NCI-H510A treated with DMSO at 0.1 percent for 48 hours (cell line): Measurements from ENCODE around the gene S100G.
"Not testable (repeated sequence)": the region's sequence is repeated elsewhere in the genome, so short reads cannot be mapped to it uniquely, and the experiment has no call there.

ENCODE experiments used
- DNase-seq: peaks from one replicate; lab custom pipeline; 2025; lab: John Stamatoyannopoulos, UW

S100G gene

GRCh38 chrX:16649858-16650257 lies at the start of gene S100G:
Gene S100G (plus strand): TSS chrX:16650158. CDS start chrX:16651007, 849 bp downstream.
- no peak for DNase-seq

GRCh38 chrX:16601885-16602284 lies 48.1 kb upstream of the S100G start:
- no peak for DNase-seq

- not testable (repeated sequence) for DNase-seq
Measured at GRCh38 chrX:16603235-16603634, 46.7 kb upstream of the S100G start.

GRCh38 chrX:16603822-16604221 lies 46.1 kb upstream of the S100G start:
- no peak for DNase-seq

- DNase-seq, result no peak
Measured at GRCh38 chrX:16604337-16604736, 45.6 kb upstream of the S100G start.

- no peak for DNase-seq
Measured at GRCh38 chrX:16606142-16606720, 43.7 kb upstream of the S100G start.

- DNase-seq, result no peak
Measured at GRCh38 chrX:16610121-16610621, 39.8 kb upstream of the S100G start.

GRCh38 chrX:16610654-16611053 lies 39.3 kb upstream of the S100G start:
- DNase-seq, result not testable (repeated sequence)

GRCh38 chrX:16612257-16612897 lies 37.6 kb upstream of the S100G start:
- no peak for DNase-seq

- DNase-seq, result no peak
Measured at GRCh38 chrX:16617382-16617781, 32.6 kb upstream of the S100G start.

- no peak for DNase-seq
Measured at GRCh38 chrX:16618422-16618821, 31.5 kb upstream of the S100G start.

GRCh38 chrX:16619024-16619423 lies 30.9 kb upstream of the S100G start:
- no peak for DNase-seq

GRCh38 chrX:16628511-16628910 lies 21.4 kb upstream of the S100G start:
- DNase-seq, result not testable (repeated sequence)

GRCh38 chrX:16628946-16629595 lies 20.9 kb upstream of the S100G start:
- no peak for DNase-seq

- DNase-seq, result no peak
Measured at GRCh38 chrX:16629909-16630308, 20.0 kb upstream of the S100G start.

GRCh38 chrX:16633754-16634153 lies 16.2 kb upstream of the S100G start:
- no peak for DNase-seq

- no peak for DNase-seq
Measured at GRCh38 chrX:16635040-16635439, 14.9 kb upstream of the S100G start.

- DNase-seq, result no peak
Measured at GRCh38 chrX:16635596-16635995, 14.4 kb upstream of the S100G start.

- no peak for DNase-seq
Measured at GRCh38 chrX:16638533-16638932, 11.4 kb upstream of the S100G start.

GRCh38 chrX:16639966-16640365 lies 10.0 kb upstream of the S100G start:
- DNase-seq, result no peak

- DNase-seq, result no peak
Measured at GRCh38 chrX:16640823-16641222, 9.1 kb upstream of the S100G start.

- DNase-seq, result no peak
Measured at GRCh38 chrX:16643176-16643575, 6.8 kb upstream of the S100G start.
